H1 (cell line): ENCODE measurements around the gene KCND3. TPM values are rescaled to one million over a fixed set of nuclear protein-coding genes. Genes with fewer than 3 reads are reported as not detected.

Experiments used
- CTCF ChIA-PET: fragments of 300-600 bp; sonication (Branson Sonifier 250); formaldehyde crosslinking; loops from one replicate; lab custom pipeline; 2021; ENCODE audit not compliant: partially characterized antibody; lab: Charles Lee
- POLR2A ChIA-PET: fragments of 300-600 bp; sonication (Branson Sonifier 250); formaldehyde crosslinking; loops from one replicate; lab custom pipeline; 2021; ENCODE audit warnings: inconsistent platforms; ENCODE audit not compliant: partially characterized antibody; lab: Charles Lee
- DNase-seq, 2 experiments: peaks; one replicate each; pipeline versions ENCODE4 v3.0.0 to v3.0.0-alpha.2; 2010 to 2022; ENCODE audit warnings: low spot score in 2 of 2, low read depth in 1 of 2, mixed read lengths in 1 of 2
- FAIRE-seq: peaks from 2 replicates; lab custom pipeline; 2011; peaks lifted over from hg19 to GRCh38; lab: Jason Lieb, UNC
- H2AFZ ChIP-seq: 2 replicates; pipeline ENCODE4 v1.8.1; 2012; ENCODE audit warnings: low read length, inconsistent platforms
- H2AK5ac ChIP-seq: 2 replicates; pipeline ENCODE4 v1.6.1; 2013; ENCODE audit warnings: low read depth, low read length
- H2BK120ac ChIP-seq: replicated peaks from 2 replicates; pipeline ENCODE3; 2013; ENCODE audit warnings: low read depth, low read length, inconsistent platforms
- H2BK12ac ChIP-seq: 2 replicates; pipeline ENCODE4 v1.6.1; 2013; ENCODE audit warnings: low read depth, low read length
- H2BK15ac ChIP-seq: 2 replicates; pipeline ENCODE4 v1.6.1; 2013; ENCODE audit warnings: low read length
- H2BK20ac ChIP-seq: 2 replicates; pipeline ENCODE4 v1.6.1; 2013; ENCODE audit warnings: low read length
- H2BK5ac ChIP-seq: 2 replicates; pipeline ENCODE4 v1.6.1; 2013; ENCODE audit warnings: low read depth, low read length
- H3K14ac ChIP-seq: 2 replicates; pipeline ENCODE4 v1.6.1; 2013; ENCODE audit warnings: inconsistent platforms; ENCODE audit not compliant: insufficient read length
- H3K18ac ChIP-seq: 2 replicates; pipeline ENCODE4 v1.6.1; 2013; ENCODE audit warnings: low read length; ENCODE audit errors: extremely low read depth
- H3K23ac ChIP-seq: 2 replicates; pipeline ENCODE4 v1.6.1; 2013; ENCODE audit warnings: inconsistent platforms; ENCODE audit not compliant: insufficient read length
- H3K23me2 ChIP-seq: 2 replicates; pipeline ENCODE4 v1.6.1; 2013; ENCODE audit warnings: low read depth, low read length
- H3K27ac ChIP-seq: 2 replicates; pipeline ENCODE4 v1.6.1; 2011; ENCODE audit warnings: low read depth, low read length, inconsistent platforms
- H3K27me3 ChIP-seq, 4 experiments: replicated peaks in 1 of 4; 1 replicate in 1 of 4; 2 replicates in 3 of 4; pipeline versions ENCODE4 v1.6.1 to v1.8.1; 2011 to 2013; ENCODE audit warnings: low read length in 3 of 4, mild to moderate bottlenecking in 3 of 4, inconsistent platforms in 2 of 4, mixed read lengths in 2 of 4, moderate library complexity in 1 of 4; ENCODE audit not compliant: control insufficient read depth in 3 of 4, insufficient read depth in 3 of 4; ENCODE audit errors: extremely low read depth in 1 of 4
- H3K36me3 ChIP-seq, 4 experiments: 2 replicates each; pipeline versions ENCODE4 v1.6.1 to v1.8.1; 2011 to 2013; ENCODE audit warnings: mild to moderate bottlenecking in 4 of 4, low read length in 3 of 4, moderate library complexity in 2 of 4, control low read depth in 1 of 4, inconsistent platforms in 1 of 4; ENCODE audit not compliant: insufficient read depth in 4 of 4, control insufficient read depth in 2 of 4
- H3K4ac ChIP-seq: replicated peaks from 2 replicates; pipeline ENCODE3; 2013; ENCODE audit warnings: low read length, low read depth, mixed read lengths, inconsistent platforms; ENCODE audit not compliant: insufficient read length
- H3K4me1 ChIP-seq, 4 experiments: replicated peaks in 1 of 4; 1 replicate in 1 of 4; 2 replicates in 3 of 4; pipeline versions ENCODE4 v1.6.1 to v1.8.1; 2011 to 2013; ENCODE audit warnings: low read length in 3 of 4, inconsistent platforms in 2 of 4, mixed read lengths in 1 of 4; ENCODE audit not compliant: insufficient read depth in 4 of 4, control insufficient read depth in 3 of 4
- H3K4me2 ChIP-seq, 2 experiments: 2 replicates each; pipeline versions ENCODE4 v1.6.1 to v1.8.1; 2011 to 2013; ENCODE audit warnings: low read depth in 2 of 2, low read length in 2 of 2, control low read depth in 1 of 2, inconsistent platforms in 1 of 2, mild to moderate bottlenecking in 1 of 2; ENCODE audit not compliant: insufficient read depth in 1 of 2
- H3K4me3 ChIP-seq, 4 experiments: fragments of 200-600, 300-600 bp in 1 of 4; sonication (generic), shearing (Covaris generic), sonication (Bioruptor Twin) in 1 of 4; 2 replicates each; pipeline versions ENCODE4 v1.5.1 to v1.8.1; 2011 to 2016; ENCODE audit warnings: low read length in 4 of 4, low read depth in 3 of 4, control low read depth in 2 of 4, inconsistent platforms in 2 of 4, mild to moderate bottlenecking in 2 of 4, mixed read lengths in 1 of 4, moderate library complexity in 1 of 4; ENCODE audit not compliant: insufficient read depth in 2 of 4; ENCODE audit errors: extremely low read depth in 1 of 4
- H3K56ac ChIP-seq: replicated peaks from 2 replicates; pipeline ENCODE3; 2013; ENCODE audit warnings: low read depth, mild to moderate bottlenecking, mixed read lengths, low read length, inconsistent platforms; ENCODE audit not compliant: insufficient read length
- H3K79me1 ChIP-seq: 2 replicates; pipeline ENCODE4 v1.6.1; 2013; ENCODE audit warnings: low read depth, low read length, control low read depth
- H3K79me2 ChIP-seq, 2 experiments: 2 replicates each; pipeline versions ENCODE4 v1.6.1 to v1.8.1; 2012 to 2013; ENCODE audit warnings: low read length in 2 of 2, mild to moderate bottlenecking in 2 of 2, inconsistent platforms in 1 of 2; ENCODE audit not compliant: insufficient read depth in 2 of 2, control insufficient read depth in 1 of 2
- H3K9ac ChIP-seq, 4 experiments: replicated peaks in 1 of 4; 1 replicate in 1 of 4; 2 replicates in 3 of 4; pipeline versions ENCODE4 v1.6.1 to v1.8.1; 2011 to 2013; ENCODE audit warnings: low read depth in 3 of 4, low read length in 3 of 4, control low read depth in 2 of 4, mild to moderate bottlenecking in 2 of 4, moderate library complexity in 2 of 4, inconsistent platforms in 1 of 4; ENCODE audit errors: extremely low read depth in 1 of 4
- H3K9me3 ChIP-seq, 2 experiments: 2 replicates each; pipeline versions ENCODE4 v1.6.1 to v1.8.1; 2012 to 2013; ENCODE audit warnings: mild to moderate bottlenecking in 2 of 2, moderate library complexity in 2 of 2, control low read depth in 1 of 2, inconsistent platforms in 1 of 2, low read depth in 1 of 2, low read length in 1 of 2, mixed read lengths in 1 of 2; ENCODE audit not compliant: insufficient read depth in 2 of 2
- H4K20me1 ChIP-seq, 2 experiments: replicated peaks in 1 of 2; 2 replicates each; pipeline versions ENCODE3 to v1.8.1; 2011 to 2013; ENCODE audit warnings: inconsistent platforms in 2 of 2, low read length in 2 of 2, mild to moderate bottlenecking in 1 of 2; ENCODE audit not compliant: insufficient read depth in 2 of 2, control insufficient read depth in 1 of 2
- H4K5ac ChIP-seq: 2 replicates; pipeline ENCODE4 v1.6.1; 2013; ENCODE audit warnings: low read length, low read depth, mixed read lengths, inconsistent platforms; ENCODE audit not compliant: insufficient read length
- H4K8ac ChIP-seq: 2 replicates; pipeline ENCODE4 v1.8.0; 2013; ENCODE audit warnings: mild to moderate bottlenecking, moderate library complexity, low read length, inconsistent platforms; ENCODE audit not compliant: insufficient read depth; ENCODE audit errors: extremely low read depth
- H4K91ac ChIP-seq: replicated peaks from 2 replicates; pipeline ENCODE3; 2013; ENCODE audit warnings: low read length, mixed read lengths, inconsistent platforms; ENCODE audit not compliant: insufficient read length
- CHD2 ChIP-seq: IDR thresholded peaks from 2 replicates; pipeline ENCODE4 v1.6.1; 2012; ENCODE audit warnings: low read length, improper control_type of control experiment
- CREB1 ChIP-seq: IDR thresholded peaks from 2 replicates; pipeline ENCODE4 v1.6.1; 2012; ENCODE audit warnings: inconsistent platforms
- EP300 ChIP-seq, 2 experiments: IDR thresholded peaks; 1 replicate in 1 of 2; 2 replicates in 1 of 2; pipeline ENCODE4 v1.6.1; 2011 to 2012; ENCODE audit warnings: low read depth in 2 of 2, low read length in 2 of 2, mild to moderate bottlenecking in 2 of 2, borderline replicate concordance in 1 of 2, inconsistent platforms in 1 of 2, moderate library complexity in 1 of 2
- FOSL1 ChIP-seq: IDR thresholded peaks from 2 replicates; pipeline ENCODE4 v1.6.1; 2011; ENCODE audit warnings: mild to moderate bottlenecking, low read depth, low read length, moderate library complexity; ENCODE audit not compliant: insufficient read depth
- GTF2F1 ChIP-seq: IDR thresholded peaks from 2 replicates; pipeline ENCODE4 v1.6.1; 2012; ENCODE audit warnings: low read depth, low read length, improper control_type of control experiment, borderline replicate concordance
- POU5F1 ChIP-seq: IDR thresholded peaks from 2 replicates; pipeline ENCODE4 v1.6.1; 2011; ENCODE audit warnings: low read depth, mild to moderate bottlenecking, low read length, moderate library complexity
- SP1 ChIP-seq: IDR thresholded peaks from 2 replicates; pipeline ENCODE4 v1.6.1; 2011; ENCODE audit warnings: low read depth, low read length
- TCF12 ChIP-seq: IDR thresholded peaks from 2 replicates; pipeline ENCODE4 v1.6.1; 2011; ENCODE audit warnings: low read depth, mild to moderate bottlenecking, low read length
- WGBS, 2 experiments: shearing (Covaris generic) in 1 of 2; methylation state at CpG; one replicate each; pipeline versions ENCODE4 v1.1.6 to v1.1.7; 2013 to 2015; ENCODE audit warnings: low lambda C conversion rate in 2 of 2, mixed read lengths in 2 of 2, inconsistent platforms in 1 of 2, low coverage in 1 of 2, missing lambda C conversion rate in 1 of 2; ENCODE audit not compliant: insufficient replicate concordance in 2 of 2, insufficient coverage in 1 of 2, insufficient read length in 1 of 2; ENCODE audit errors: extremely low coverage in 1 of 2, missing lambda C conversion rate in 1 of 2; 5-methylcytosine and 5-hydroxymethylcytosine counted together
- polyA plus RNA-seq, 7 experiments: library from polyadenylated mRNA; depleted of rRNA in 3 of 7; stranded (reverse) in 5 of 7; unstranded in 2 of 7; fragments of >200 nt in 5 of 7; fragments of 200-250 nt in 2 of 7; gene quantifications; 1 replicate in 5 of 7; 2 replicates in 1 of 7; 4 replicates in 1 of 7; pipeline versions ENCODE4 v1.2.1 to v1.2.3, GENCODE V29; 2011 to 2013; ENCODE audit warnings: missing spikeins in 2 of 7, mixed read lengths in 2 of 7
- total RNA-seq: library from RNA; stranded (reverse); fragmentation: NEBNext Ultra II Directional; extraction: Animal tissue kit (Norgen Biotek cat#: 25700); gene quantifications from 2 replicates; pipeline ENCODE4 v1.2.1, GENCODE V29; 2021
- TF ChIP-seq, protein P1 (sequence below): IDR thresholded peaks from 2 replicates; pipeline ENCODE4 v1.6.1; 2011; ENCODE audit warnings: low read depth, mild to moderate bottlenecking, low read length; ENCODE audit not compliant: insufficient read depth
- TF ChIP-seq, protein P2 (sequence below): IDR thresholded peaks from 2 replicates; pipeline ENCODE4 v1.6.1; 2012; ENCODE audit warnings: inconsistent platforms

The KCND3 gene
- total and polyA plus RNA-seq, 2 of the 8 experiments (the other 6 are each of a cell fraction or from before 2014, with no cell fraction given) = 0.14 to 0.48 TPM

DNA sequence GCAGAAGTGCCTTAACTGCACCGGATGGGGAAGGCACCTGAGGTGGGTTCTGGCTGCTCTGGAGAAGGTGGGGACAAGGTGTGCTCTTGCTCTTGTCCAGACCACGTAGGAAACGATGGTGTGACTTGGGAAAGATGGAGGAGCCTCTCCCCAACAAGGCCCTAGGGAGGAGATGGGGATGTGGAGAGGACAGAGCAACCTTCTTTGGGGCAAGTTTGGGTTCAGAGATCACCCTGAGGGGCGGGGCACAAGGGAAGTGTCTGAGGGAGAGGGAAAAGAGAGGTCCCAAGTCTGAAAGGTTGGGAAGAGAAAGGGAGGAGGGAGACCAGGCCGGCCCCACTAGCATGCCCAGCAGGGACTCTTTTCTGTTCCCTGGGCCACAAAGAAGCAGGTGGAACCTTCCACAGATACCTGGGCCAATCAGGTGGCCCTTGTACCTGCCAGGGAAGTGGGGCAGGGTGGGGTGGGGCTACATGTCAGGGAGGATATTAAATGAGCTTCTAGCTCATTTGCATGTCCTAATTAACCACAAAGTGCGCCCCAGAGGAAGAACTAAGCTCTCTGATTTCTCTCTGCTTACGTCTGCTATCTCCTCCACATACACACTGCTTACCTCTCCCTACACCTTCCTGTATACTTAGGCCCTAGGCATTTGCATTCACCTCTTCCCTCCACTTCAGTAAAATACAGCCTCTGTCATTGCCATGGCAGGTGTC, 266.2 kb downstream of the KCND3 start:
- no peaks in the 10 kb centered on the region; the same call in none of the 2 replicates for H3K23me2 ChIP-seq
- WGBS, 2 experiments = 87% methylated on average over 7 of the region's 7 CpGs; no CpG with 5 or more reads in 1 of the 2 experiments
- H4K8ac ChIP-seq = no peak overlapping the region
- H3K36me3 ChIP-seq = peaks cover 0 to 3% (median 0%) of the 10 kb centered on the region in 4 experiments; a peak in 3 of 8 replicates
- no peak overlapping the region for H3K56ac ChIP-seq
- H2AFZ ChIP-seq = no peak overlapping the region
- FAIRE-seq = no peak
- H3K18ac ChIP-seq = no peak overlapping the region
- no peak overlapping the region for H3K4me2 ChIP-seq
- H3K79me2 ChIP-seq = no peaks in the 10 kb centered on the region
- TF ChIP-seq GTF2F1 (no peak), EP300 (IDR thresholded peaks at IDR 0.05; ENCODE audit: borderline replicate concordance in 1 of 2, low read depth in 2 of 2, low read length in 2 of 2) (no peak), TCF12 (no peak), FOSL1 (no peak), CHD2 (no peak), POU5F1 (no peak), CREB1 (no peak), SP1 (no peak)
- TF ChIP-seq, protein P1, sequence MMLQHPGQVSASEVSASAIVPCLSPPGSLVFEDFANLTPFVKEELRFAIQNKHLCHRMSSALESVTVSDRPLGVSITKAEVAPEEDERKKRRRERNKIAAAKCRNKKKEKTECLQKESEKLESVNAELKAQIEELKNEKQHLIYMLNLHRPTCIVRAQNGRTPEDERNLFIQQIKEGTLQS = no peak
- TF ChIP-seq, protein P2, sequence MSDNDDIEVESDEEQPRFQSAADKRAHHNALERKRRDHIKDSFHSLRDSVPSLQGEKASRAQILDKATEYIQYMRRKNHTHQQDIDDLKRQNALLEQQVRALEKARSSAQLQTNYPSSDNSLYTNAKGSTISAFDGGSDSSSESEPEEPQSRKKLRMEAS = no peak
- TF ChIP-seq, all 59 proteins: peak for 0
- no peak overlapping the region for H2BK120ac ChIP-seq
- H4K20me1 ChIP-seq = peaks cover 0 to 5% of the 10 kb centered on the region in 2 experiments
- H3K4ac ChIP-seq = no peak overlapping the region
- no peak overlapping the region; the same call in 1 of the 2 replicates for H3K27ac ChIP-seq
- no peak overlapping the region for H3K23ac ChIP-seq
- no peak overlapping the region for H2BK20ac ChIP-seq
- no peak overlapping the region for H3K4me3 ChIP-seq
- no peak overlapping the region for H3K14ac ChIP-seq
- POLR2A ChIA-PET = interaction anchor here (1.8 to 18.0 kb wide), 3 partner anchors 14 to 45 kb away, joined by 5 to 343 read pairs (median 7); partner anchors contain the start of genes DDX20 and INKA2
- H2AK5ac ChIP-seq = 0 out of 2 replicates have a peak overlapping the region, but pooled peaks have one; percentile 16
- H3K79me1 ChIP-seq = no peaks in the 10 kb centered on the region
- no peak for DNase-seq
- no peak overlapping the region for H2BK5ac ChIP-seq
- H3K9ac ChIP-seq = no peak overlapping the region
- 0 out of 2 replicates have a peak overlapping the region, but pooled peaks have one; percentile 11 for H2BK12ac ChIP-seq
- H3K9me3 ChIP-seq = no peaks in the 10 kb centered on the region
- peaks cover 2 to 21% (median 14%) of the 10 kb centered on the region in 4 experiments for H3K4me1 ChIP-seq
- no peak overlapping the region for H2BK15ac ChIP-seq
- no peak overlapping the region for H4K91ac ChIP-seq
- CTCF ChIA-PET = interaction anchor here (1.4 to 42.0 kb wide), 2 partner anchors 8 to 21 kb away, joined by 7 to 1070 read pairs; partner anchors contain the start of genes DDX20 and INKA2
- H4K5ac ChIP-seq = no peak overlapping the region
- no peaks in the 10 kb centered on the region; a peak in 1 of 7 replicates for H3K27me3 ChIP-seq
